GM19193 (cell line): ENCODE data around the gene PDS5A.

Experiments
- POLR2A ChIP-seq: IDR thresholded peaks from 4 replicates; pipeline ENCODE4 v1.6.1; 2011; ENCODE audit not compliant: insufficient read depth, insufficient read length; ENCODE audit errors: extremely low read depth

The PDS5A gene

GRCh38 chr4:39924014-39924413 is 53.7 kb downstream of the PDS5A start:
- no peak for TF ChIP-seq POLR2A

DNA sequence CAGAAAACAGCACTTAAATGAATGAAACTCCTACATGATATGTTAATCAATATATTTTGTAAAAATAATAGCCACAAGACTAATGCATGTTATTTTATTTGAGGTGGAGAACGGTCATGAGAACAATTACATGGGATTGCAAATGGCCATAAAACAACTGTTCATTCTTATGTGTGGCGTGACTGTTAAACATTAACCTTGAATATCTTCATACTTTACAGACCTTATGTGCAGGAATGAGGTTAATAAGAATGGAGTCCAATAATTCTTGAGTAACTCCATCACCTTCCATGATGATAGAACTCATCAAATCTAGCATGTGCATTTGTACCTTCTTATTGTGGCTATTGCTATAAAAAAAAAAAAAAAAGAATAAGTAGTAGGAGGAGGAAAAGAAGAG is 55.3 kb downstream of the PDS5A start:
- TF ChIP-seq POLR2A = no peak

GRCh38 chr4:39913471-39913870 is 64.2 kb downstream of the PDS5A start:
- TF ChIP-seq POLR2A = no peak

- TF ChIP-seq POLR2A = no peak
These were observed 67.6 kb downstream of the PDS5A start for GRCh38 chr4:39910064-39910463.

GRCh38 chr4:39908284-39908683 is 69.4 kb downstream of the PDS5A start:
- TF ChIP-seq POLR2A = no peak

DNA sequence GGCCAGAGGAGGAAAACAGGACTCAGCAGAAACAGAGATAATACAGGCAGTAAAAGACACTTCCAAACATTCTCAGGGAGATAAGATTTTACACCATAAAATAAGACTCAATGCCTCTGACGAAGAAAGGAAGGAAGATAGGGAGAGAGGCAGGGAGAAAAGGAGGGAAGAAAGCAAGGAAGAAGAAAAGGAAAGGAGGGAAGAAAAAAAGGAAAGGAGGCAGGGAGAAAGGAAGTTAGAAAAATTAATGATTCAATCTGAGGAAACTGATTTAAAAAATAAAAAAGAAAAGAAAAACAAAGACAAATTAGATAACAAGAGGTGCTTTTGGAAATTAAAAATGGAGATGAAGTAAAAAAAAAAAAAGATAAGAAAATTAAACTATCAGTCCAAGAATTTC is 72.1 kb downstream of the PDS5A start:
- no peak for TF ChIP-seq POLR2A

DNA sequence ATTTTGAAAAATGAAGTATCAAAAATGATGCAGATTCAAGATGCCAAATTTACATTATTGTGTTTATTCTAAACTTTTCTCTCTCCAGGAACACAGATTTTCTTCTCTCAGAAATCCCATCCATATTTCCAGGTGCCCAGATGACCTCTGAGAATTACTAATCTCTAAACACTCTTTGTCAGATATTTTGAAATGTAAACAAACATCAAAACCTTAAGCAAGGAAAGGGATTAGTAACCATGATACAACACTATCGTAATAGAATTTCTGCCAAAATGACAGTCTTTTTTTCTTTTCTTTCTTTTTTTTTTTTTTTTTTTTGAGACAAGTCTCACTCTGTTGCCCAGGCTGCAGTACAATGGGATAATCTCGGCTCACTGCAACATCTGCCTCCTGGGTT is 76.7 kb downstream of the PDS5A start:
- TF ChIP-seq POLR2A = no peak

- TF ChIP-seq POLR2A = no peak
These were observed 78.4 kb downstream of the PDS5A start for GRCh38 chr4:39899291-39899690.

DNA sequence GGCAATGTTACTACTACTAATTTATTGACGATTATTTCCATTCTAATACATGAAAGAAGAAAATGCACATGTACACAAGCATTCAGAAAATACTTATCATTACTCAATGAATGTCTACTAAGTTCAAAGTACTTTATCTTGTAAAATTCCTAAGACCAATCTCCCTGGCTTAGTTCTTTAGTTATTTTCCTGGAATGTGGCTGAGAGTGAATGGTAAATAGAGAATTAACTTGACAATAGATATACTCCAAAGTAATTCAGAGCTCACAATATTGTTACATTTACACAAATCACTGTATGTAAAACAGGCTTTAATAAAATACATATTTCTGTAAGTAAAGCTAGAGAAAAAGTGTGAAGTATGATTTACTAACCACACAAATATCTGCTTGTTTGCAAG is 79.7 kb downstream of the PDS5A start:
- no peak for TF ChIP-seq POLR2A

DNA sequence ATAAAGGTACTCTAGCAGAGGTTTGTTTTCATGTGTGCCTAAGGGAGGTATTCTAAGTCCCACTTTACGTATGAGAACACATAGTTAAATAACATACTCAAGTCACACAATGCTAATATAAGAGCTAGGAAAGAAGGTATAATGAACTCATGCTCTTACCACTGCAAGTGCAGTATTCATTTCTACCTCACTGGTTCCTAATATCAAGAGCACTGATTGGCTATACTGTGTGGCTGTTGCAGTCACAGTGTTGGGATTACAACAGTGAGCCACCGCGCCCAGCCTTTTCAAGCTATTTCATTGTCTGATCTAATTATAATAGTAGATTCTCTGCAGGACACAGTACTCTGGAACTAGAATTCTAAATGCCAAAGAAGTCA is 84.0 kb downstream of the PDS5A start:
- no peak for TF ChIP-seq POLR2A

GRCh38 chr4:39892988-39893692 is 84.6 kb downstream of the PDS5A start:
- TF ChIP-seq POLR2A = no peak

- TF ChIP-seq POLR2A = no peak
These were observed 88.5 kb downstream of the PDS5A start for GRCh38 chr4:39889226-39889625.

GRCh38 chr4:39888541-39888940 is 89.2 kb downstream of the PDS5A start:
- TF ChIP-seq POLR2A = no peak

- TF ChIP-seq POLR2A = no peak
These were observed 94.1 kb downstream of the PDS5A start for GRCh38 chr4:39883646-39884045.

DNA sequence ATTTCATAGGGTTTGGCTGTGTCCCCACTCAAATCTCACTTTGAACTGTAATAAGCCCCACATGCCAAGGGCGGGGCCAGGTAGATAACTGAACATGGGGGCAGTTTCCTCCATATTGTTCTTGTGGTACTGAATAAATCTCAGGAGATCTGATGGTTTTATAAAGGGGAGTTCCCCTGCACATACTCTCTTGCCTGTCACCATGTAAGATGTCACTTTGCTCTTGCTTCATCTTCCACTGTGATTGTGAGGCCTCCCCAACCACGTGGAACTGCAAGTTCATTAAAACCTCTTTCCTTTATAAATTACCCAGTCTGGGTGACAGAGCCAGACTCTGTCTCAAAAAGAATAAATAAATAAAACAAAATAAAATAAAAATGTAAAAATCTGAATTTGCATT is 95.9 kb downstream of the PDS5A start:
- TF ChIP-seq POLR2A = no peak

- no peak for TF ChIP-seq POLR2A
These were observed 99.7 kb downstream of the PDS5A start for GRCh38 chr4:39877971-39878370.

GRCh38 chr4:39873823-39874222 is 103.9 kb downstream of the PDS5A start:
- no peak for TF ChIP-seq POLR2A
